Measurements from ENCODE around the gene PMIS2.

GRCh38 chr19:35607661-35608060 is 21.7 kb downstream of the PMIS2 start:
- TF ChIP-seq CTCF (IDR thresholded peaks at IDR 0.05; ENCODE audit: low read length) (no peak), EZH2 (IDR thresholded peaks at IDR 0.05; ENCODE audit: borderline replicate concordance, low read length) (no peak)

All from OCI-LY1 (cell line).